ENCODE measurements around the gene UBAP2.

DNA sequence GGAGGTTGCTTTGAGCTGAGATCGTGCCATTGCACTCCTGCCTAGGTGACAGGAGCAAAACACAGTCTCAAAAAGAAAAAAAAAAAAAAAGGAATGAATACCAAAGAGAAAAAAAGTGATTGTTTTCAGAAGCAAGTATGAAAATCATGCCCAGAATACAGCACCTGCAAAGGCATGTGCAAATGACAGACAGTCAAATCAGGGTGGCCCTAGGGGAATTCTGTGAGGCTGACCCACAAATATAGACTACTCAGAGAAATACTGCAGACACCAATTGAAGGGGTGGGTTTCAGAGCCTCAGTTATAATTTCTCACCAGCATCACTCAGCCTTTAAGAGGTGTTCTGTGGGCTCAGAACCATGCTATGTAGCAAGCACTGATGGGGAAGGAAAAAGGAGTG is 49.2 kb upstream of the UBAP2 start:
- TF ChIP-seq, protein P1, sequence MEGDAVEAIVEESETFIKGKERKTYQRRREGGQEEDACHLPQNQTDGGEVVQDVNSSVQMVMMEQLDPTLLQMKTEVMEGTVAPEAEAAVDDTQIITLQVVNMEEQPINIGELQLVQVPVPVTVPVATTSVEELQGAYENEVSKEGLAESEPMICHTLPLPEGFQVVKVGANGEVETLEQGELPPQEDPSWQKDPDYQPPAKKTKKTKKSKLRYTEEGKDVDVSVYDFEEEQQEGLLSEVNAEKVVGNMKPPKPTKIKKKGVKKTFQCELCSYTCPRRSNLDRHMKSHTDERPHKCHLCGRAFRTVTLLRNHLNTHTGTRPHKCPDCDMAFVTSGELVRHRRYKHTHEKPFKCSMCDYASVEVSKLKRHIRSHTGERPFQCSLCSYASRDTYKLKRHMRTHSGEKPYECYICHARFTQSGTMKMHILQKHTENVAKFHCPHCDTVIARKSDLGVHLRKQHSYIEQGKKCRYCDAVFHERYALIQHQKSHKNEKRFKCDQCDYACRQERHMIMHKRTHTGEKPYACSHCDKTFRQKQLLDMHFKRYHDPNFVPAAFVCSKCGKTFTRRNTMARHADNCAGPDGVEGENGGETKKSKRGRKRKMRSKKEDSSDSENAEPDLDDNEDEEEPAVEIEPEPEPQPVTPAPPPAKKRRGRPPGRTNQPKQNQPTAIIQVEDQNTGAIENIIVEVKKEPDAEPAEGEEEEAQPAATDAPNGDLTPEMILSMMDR (IDR thresholded peaks at IDR 0.05; ENCODE audit: low read length), result no peak
- TF ChIP-seq EZH2 (optimal IDR thresholded peaks at IDR 0.05; ENCODE audit: low read depth, low read length), result no peak
